Rectal smooth muscle tissue (tissue), 1 donor: ENCODE results near the gene ENOX2.
"Not testable (repeated sequence)": the region's sequence is repeated elsewhere in the genome, so short reads cannot be mapped to it uniquely, and the experiment has no call there.

ENCODE experiments used
- H3K27ac ChIP-seq: one replicate; pipeline ENCODE4 v1.7.0; 2013; ENCODE audit warnings: low read depth, low read length, inconsistent platforms
- H3K27me3 ChIP-seq: one replicate; pipeline ENCODE4 v1.7.0; 2013; ENCODE audit warnings: low read length; ENCODE audit not compliant: control insufficient read depth, insufficient read depth
- H3K36me3 ChIP-seq: one replicate; pipeline ENCODE4 v1.7.0; 2013; ENCODE audit warnings: low read length; ENCODE audit not compliant: control insufficient read depth, insufficient read depth
- H3K4me1 ChIP-seq: one replicate; pipeline ENCODE4 v1.7.0; 2013; ENCODE audit warnings: low read length; ENCODE audit not compliant: control insufficient read depth, insufficient read depth
- H3K4me3 ChIP-seq: one replicate; pipeline ENCODE4 v1.7.0; 2013; ENCODE audit warnings: low read length
- H3K9ac ChIP-seq: one replicate; pipeline ENCODE4 v1.7.0; 2013; ENCODE audit warnings: low read length

ENOX2 gene

GRCh38 chrX:130726661-130727060 lies 176.3 kb downstream of the ENOX2 start:
- Histone ChIP-seq H3K27me3 (no peaks in the 10 kb centered on the region), H3K4me3 (no peak overlapping the region), H3K36me3 (no peaks in the 10 kb centered on the region), H3K4me1 (no peaks in the 10 kb centered on the region), H3K27ac (no peak overlapping the region), H3K9ac (no peak overlapping the region)

DNA sequence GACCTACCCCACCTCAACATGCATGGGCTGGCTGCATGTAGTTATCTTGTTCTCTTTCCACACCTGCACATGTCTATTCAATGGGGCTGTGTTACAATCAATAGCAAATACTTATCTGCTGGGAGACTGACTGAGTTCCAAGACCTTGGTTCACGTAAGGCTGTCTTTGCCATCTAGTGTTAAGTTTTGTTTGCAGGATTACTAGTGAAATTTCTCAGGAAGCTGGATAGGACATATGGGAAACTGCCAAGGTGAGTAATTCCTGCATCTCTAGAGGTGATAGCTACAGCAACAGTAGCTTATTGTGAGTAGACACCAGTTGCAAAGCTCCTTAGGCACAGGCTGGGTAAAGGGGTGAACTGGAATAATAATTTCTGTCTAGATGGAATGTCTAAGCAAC lies 177.5 kb downstream of the ENOX2 start:
- H3K4me3 ChIP-seq = no peak overlapping the region
- H3K36me3 ChIP-seq = no peaks in the 10 kb centered on the region
- no peaks in the 10 kb centered on the region for H3K27me3 ChIP-seq
- no peak overlapping the region for H3K9ac ChIP-seq
- H3K27ac ChIP-seq = no peak overlapping the region
- H3K4me1 ChIP-seq = no peaks in the 10 kb centered on the region

DNA sequence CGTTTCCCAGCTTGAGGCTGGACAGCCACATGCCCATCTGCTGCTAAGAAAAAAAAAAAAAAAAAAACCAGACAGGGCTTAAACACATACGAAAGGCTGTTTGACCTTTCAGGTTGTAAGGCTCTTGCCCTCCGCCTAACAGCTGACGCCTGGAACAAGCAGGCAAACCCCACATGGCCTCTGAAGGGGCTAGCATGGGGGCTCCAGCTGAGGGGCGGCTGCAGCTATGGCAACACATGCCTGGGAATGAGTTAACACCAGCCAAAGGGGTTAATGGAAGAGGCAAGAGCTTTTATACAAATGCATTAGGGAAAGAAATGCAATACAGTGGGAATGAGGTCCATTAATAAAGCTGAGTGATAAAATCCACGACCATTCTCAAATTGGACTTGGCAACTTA lies 183.6 kb downstream of the ENOX2 start:
- Histone ChIP-seq H3K9ac (no peak overlapping the region), H3K27me3 (no peaks in the 10 kb centered on the region), H3K27ac (no peak overlapping the region), H3K4me1 (no peaks in the 10 kb centered on the region), H3K4me3 (no peak overlapping the region), H3K36me3 (no peaks in the 10 kb centered on the region)

DNA sequence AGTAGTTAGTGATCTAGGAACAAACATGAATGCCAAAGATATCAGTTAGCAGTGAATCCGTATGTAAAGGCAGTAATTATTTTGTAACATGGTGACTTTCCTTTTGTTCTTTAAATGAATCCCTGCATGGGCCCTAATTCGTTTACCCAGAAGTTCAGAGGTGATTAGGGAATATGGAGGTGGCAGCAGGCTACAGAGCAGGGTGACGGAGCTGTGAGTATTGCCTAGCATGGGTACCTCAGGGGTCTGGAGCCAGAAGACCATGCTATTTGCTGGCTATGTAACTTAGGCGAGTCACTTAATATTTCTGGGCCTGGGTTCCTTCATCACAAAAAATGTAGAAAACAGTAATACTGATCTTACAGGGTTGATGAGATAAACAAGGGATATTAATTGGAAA lies 184.9 kb downstream of the ENOX2 start:
- no peaks in the 10 kb centered on the region for H3K4me1 ChIP-seq
- H3K4me3 ChIP-seq = no peak overlapping the region
- H3K9ac ChIP-seq = no peak overlapping the region
- H3K27me3 ChIP-seq = no peaks in the 10 kb centered on the region
- H3K27ac ChIP-seq = no peak overlapping the region
- no peaks in the 10 kb centered on the region for H3K36me3 ChIP-seq

- Histone ChIP-seq H3K9ac (no peak overlapping the region), H3K27me3 (no peaks in the 10 kb centered on the region), H3K4me3 (no peak overlapping the region), H3K36me3 (no peaks in the 10 kb centered on the region), H3K27ac (no peak overlapping the region), H3K4me1 (no peaks in the 10 kb centered on the region)
Measured at GRCh38 chrX:130716781-130717413, 186.1 kb downstream of the ENOX2 start.

DNA sequence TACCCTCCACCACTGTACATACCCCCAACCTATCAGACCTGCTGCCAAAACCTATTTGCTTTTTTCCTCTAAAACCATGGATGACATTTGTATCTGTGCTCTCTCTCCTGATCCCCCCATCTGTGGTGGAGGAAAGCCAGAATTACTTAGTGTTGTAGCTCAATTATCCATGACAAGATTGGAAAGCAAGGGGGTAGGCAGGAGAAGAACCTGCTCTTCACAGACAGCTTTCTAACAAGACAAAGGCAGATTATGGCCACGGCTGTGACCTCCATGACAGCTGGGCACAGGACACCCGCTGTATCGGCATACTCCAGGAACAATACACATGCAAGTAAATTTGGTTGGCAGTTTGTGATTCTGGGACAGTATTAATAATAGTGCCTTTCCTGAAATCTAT lies 186.7 kb downstream of the ENOX2 start:
- Histone ChIP-seq H3K4me1 (no peaks in the 10 kb centered on the region), H3K27ac (no peak overlapping the region), H3K36me3 (no peaks in the 10 kb centered on the region), H3K9ac (no peak overlapping the region), H3K4me3 (no peak overlapping the region), H3K27me3 (no peaks in the 10 kb centered on the region)

GRCh38 chrX:130715299-130715698 lies 187.7 kb downstream of the ENOX2 start:
- Histone ChIP-seq H3K4me1 (no peaks in the 10 kb centered on the region), H3K36me3 (no peaks in the 10 kb centered on the region), H3K27ac (no peak overlapping the region), H3K9ac (no peak overlapping the region), H3K27me3 (no peaks in the 10 kb centered on the region), H3K4me3 (no peak overlapping the region)

- H3K27ac ChIP-seq = no peak overlapping the region
- H3K27me3 ChIP-seq = no peaks in the 10 kb centered on the region
- no peak overlapping the region for H3K4me3 ChIP-seq
- H3K36me3 ChIP-seq = no peaks in the 10 kb centered on the region
- no peak overlapping the region for H3K9ac ChIP-seq
- H3K4me1 ChIP-seq = no peaks in the 10 kb centered on the region
Measured at GRCh38 chrX:130714665-130715064, 188.3 kb downstream of the ENOX2 start.

DNA sequence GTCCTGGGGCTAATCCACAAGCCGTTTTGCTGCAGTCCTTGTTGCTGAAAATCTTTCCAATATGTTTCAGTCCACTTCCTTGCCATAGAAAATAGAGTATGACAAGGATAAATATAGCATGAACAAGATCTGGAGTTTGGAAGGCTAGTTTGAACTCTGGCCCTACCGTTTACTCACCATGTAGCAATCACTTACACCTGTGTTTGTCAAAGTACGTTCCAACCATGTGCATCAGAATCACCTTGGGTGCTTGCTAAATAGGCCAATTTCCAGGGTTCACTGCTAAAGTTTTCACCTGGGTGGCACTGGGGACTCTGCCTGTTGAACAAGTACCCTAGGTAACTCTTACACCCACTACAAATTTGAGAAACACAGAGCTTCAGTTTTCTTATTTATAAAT lies 188.9 kb downstream of the ENOX2 start:
- Histone ChIP-seq H3K27me3 (no peaks in the 10 kb centered on the region), H3K4me3 (no peak overlapping the region), H3K27ac (no peak overlapping the region), H3K4me1 (no peaks in the 10 kb centered on the region), H3K9ac (no peak overlapping the region), H3K36me3 (no peaks in the 10 kb centered on the region)

- H3K27me3 ChIP-seq, H3K27ac ChIP-seq, H3K9ac ChIP-seq, H3K4me3 ChIP-seq, H3K36me3 ChIP-seq, H3K4me1 ChIP-seq: not testable (repeated sequence)
Measured at GRCh38 chrX:130709178-130709577, 193.8 kb downstream of the ENOX2 start.

DNA sequence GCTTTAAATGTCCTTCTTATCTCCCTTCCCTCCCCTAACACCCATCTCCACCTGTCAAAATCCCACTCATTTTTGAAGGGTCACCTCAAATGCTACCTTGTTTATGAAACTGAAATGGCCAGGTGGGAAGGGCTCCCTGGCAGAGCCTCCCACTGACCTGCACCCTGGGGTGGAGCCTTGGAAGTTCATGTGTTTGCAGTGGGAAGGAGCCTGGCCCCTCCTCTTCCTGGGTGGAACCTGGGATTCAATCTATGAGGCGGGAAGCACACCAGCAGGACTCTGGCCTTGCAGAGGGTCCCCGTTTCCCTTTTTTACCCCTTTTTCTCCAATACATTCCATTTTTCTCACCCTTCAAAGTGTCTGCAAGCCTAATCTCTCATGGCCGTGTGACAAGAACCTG lies 197.4 kb downstream of the ENOX2 start:
- Histone ChIP-seq H3K36me3 (no peaks in the 10 kb centered on the region), H3K9ac (no peak overlapping the region), H3K4me1 (no peaks in the 10 kb centered on the region), H3K4me3 (no peak overlapping the region), H3K27ac (no peak overlapping the region), H3K27me3 (no peaks in the 10 kb centered on the region)

GRCh38 chrX:130704053-130705038 lies 198.7 kb downstream of the ENOX2 start:
- no peak overlapping the region for H3K9ac ChIP-seq
- no peak overlapping the region for H3K4me3 ChIP-seq
- no peaks in the 10 kb centered on the region for H3K36me3 ChIP-seq
- no peak overlapping the region for H3K27ac ChIP-seq
- H3K27me3 ChIP-seq = no peaks in the 10 kb centered on the region
- H3K4me1 ChIP-seq = no peaks in the 10 kb centered on the region
